DMS153 treated with DMSO at 0.1 percent for 48 hours (cell line): ENCODE measurements around the gene FHL2.

Experiments used
- DNase-seq: peaks from one replicate; lab custom pipeline; 2025; ENCODE audit not compliant: unreplicated experiment; lab: John Stamatoyannopoulos, UW

FHL2 gene

GRCh38 chr2:105379741-105380186 is 19.1 kb downstream of the FHL2 start:
- DNase-seq, result no peak

- DNase-seq, result no peak
Measured at GRCh38 chr2:105378921-105379383, 19.9 kb downstream of the FHL2 start.

GRCh38 chr2:105378276-105378840 is 20.5 kb downstream of the FHL2 start:
- no peak for DNase-seq

- DNase-seq, result no peak
Measured at GRCh38 chr2:105377871-105378270, 21.0 kb downstream of the FHL2 start.

GRCh38 chr2:105376789-105377240 is 22.0 kb downstream of the FHL2 start:
- no peak for DNase-seq

- DNase-seq, result no peak
Measured at GRCh38 chr2:105376010-105376409, 22.8 kb downstream of the FHL2 start.

GRCh38 chr2:105375001-105375561 is 23.8 kb downstream of the FHL2 start:
- no peak for DNase-seq

- no peak for DNase-seq
Measured at GRCh38 chr2:105373895-105374401, 24.9 kb downstream of the FHL2 start.

GRCh38 chr2:105373344-105373781 is 25.5 kb downstream of the FHL2 start:
- DNase-seq, result no peak

- no peak for DNase-seq
Measured at GRCh38 chr2:105371810-105372209, 27.0 kb downstream of the FHL2 start.

- no peak for DNase-seq
Measured at GRCh38 chr2:105371156-105371555, 27.7 kb downstream of the FHL2 start.

GRCh38 chr2:105369777-105370690 is 28.8 kb downstream of the FHL2 start:
- peak; percentile 10 for DNase-seq

GRCh38 chr2:105368759-105369408 is 30.0 kb downstream of the FHL2 start:
- no peak for DNase-seq

- DNase-seq, result no peak
Measured at GRCh38 chr2:105365206-105365605, 33.6 kb downstream of the FHL2 start.

- DNase-seq, result no peak
Measured at GRCh38 chr2:105364436-105365139, 34.3 kb downstream of the FHL2 start.

GRCh38 chr2:105362862-105363591 is 35.8 kb downstream of the FHL2 start:
- DNase-seq, result no peak

- DNase-seq, result no peak
Measured at GRCh38 chr2:105361102-105361889, 37.6 kb downstream of the FHL2 start.

- no peak for DNase-seq
Measured at GRCh38 chr2:105358593-105358992, 40.3 kb downstream of the FHL2 start.

GRCh38 chr2:105357122-105357521 is 41.7 kb downstream of the FHL2 start:
- DNase-seq, result no peak
